NCI-H524 (cell line): Measurements from ENCODE around the gene FOXP3.
A peak's percentile ranks its signal among the peaks of the same experiment; 100 is the strongest.

Source experiments
- DNase-seq, 2 experiments: peaks; one replicate each; lab custom pipeline; 2025; lab: John Stamatoyannopoulos, UW

The FOXP3 gene

GRCh38 chrX:49249616-49250015, 14.9 kb downstream of the FOXP3 start:
- no peak for DNase-seq

- DNase-seq, result no peak
Measured at GRCh38 chrX:49249071-49249470, 15.4 kb downstream of the FOXP3 start.

- peak; percentile 10 to 53 for DNase-seq
Measured at GRCh38 chrX:49247916-49248811, 16.3 kb downstream of the FOXP3 start.

GRCh38 chrX:49247346-49247745, 17.2 kb downstream of the FOXP3 start:
- no peak for DNase-seq

GRCh38 chrX:49246541-49246940, 18.0 kb downstream of the FOXP3 start:
- DNase-seq, result no peak

- DNase-seq, result no peak
Measured at GRCh38 chrX:49244207-49244606, 20.3 kb downstream of the FOXP3 start.

- no peak for DNase-seq
Measured at GRCh38 chrX:49243166-49243565, 21.3 kb downstream of the FOXP3 start.

- no peak for DNase-seq
Measured at GRCh38 chrX:49242545-49243066, 21.9 kb downstream of the FOXP3 start.

GRCh38 chrX:49238735-49239134, 25.8 kb downstream of the FOXP3 start:
- no peak for DNase-seq

- DNase-seq, result no peak
Measured at GRCh38 chrX:49237060-49237459, 27.4 kb downstream of the FOXP3 start.

- DNase-seq, result no peak
Measured at GRCh38 chrX:49233887-49234555, 30.5 kb downstream of the FOXP3 start.

- DNase-seq, result peak; percentile 84
Measured at GRCh38 chrX:49233176-49233575, 31.3 kb downstream of the FOXP3 start, which contains the start of gene CACNA1F. TSS of gene CACNA1F (minus strand) at chrX:49233340. CDS start at chrX:49233309, 31 bp downstream.

GRCh38 chrX:49232525-49232924, 32.0 kb downstream of the FOXP3 start:
- DNase-seq, result no peak

- no peak for DNase-seq
Measured at GRCh38 chrX:49231333-49232000, 33.0 kb downstream of the FOXP3 start.

- no peak for DNase-seq
Measured at GRCh38 chrX:49230500-49231232, 33.8 kb downstream of the FOXP3 start.

- DNase-seq, result no peak
Measured at GRCh38 chrX:49228185-49228584, 36.3 kb downstream of the FOXP3 start.

GRCh38 chrX:49227726-49228125, 36.8 kb downstream of the FOXP3 start:
- DNase-seq, result no peak

- no peak for DNase-seq
Measured at GRCh38 chrX:49226946-49227345, 37.6 kb downstream of the FOXP3 start.

GRCh38 chrX:49225858-49226257, 38.7 kb downstream of the FOXP3 start:
- DNase-seq, result no peak

- no peak for DNase-seq
Measured at GRCh38 chrX:49221868-49222267, 42.6 kb downstream of the FOXP3 start.

- DNase-seq, result no peak
Measured at GRCh38 chrX:49220100-49220499, 44.4 kb downstream of the FOXP3 start.
